Measurements from ENCODE around the gene REST. TPM values are rescaled to one million over a fixed set of nuclear protein-coding genes. Genes with fewer than 3 reads are reported as not detected.
A peak's percentile ranks its signal among the peaks of the same experiment; 100 is the strongest.

The REST gene
- total and polyA plus RNA-seq, 2 of the 8 experiments (the other 6 are each of a cell fraction or from before 2014, with no cell fraction given) = 10.2 to 66.3 TPM

DNA sequence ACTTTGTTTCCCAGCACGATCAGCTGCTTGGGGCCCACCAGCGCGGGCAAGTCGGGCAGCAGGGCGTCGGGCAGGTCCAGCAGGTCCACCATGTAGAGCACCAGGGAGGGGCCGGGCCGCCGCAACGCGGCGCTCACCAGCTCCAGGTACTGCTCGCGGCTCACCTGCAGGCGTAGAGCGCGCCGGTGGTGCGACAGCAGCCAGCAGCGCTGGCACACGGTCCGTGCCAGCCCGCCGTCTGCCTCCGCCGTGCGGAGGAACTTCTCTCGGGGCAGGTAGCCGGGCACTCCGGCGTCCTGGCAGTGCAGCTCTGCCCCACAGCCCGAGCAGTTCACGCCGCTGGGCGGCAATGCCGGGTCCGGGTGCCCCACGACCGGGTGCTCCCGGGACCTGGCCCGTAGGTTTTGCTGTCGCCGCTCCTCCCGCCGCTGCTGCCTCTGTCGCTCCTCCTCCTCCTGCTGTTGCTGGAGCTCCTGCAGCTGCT is 69.2 kb downstream of the REST start (continued):
- TF ChIP-seq SRF (IDR thresholded peaks at IDR 0.05; ENCODE audit: low read depth, low read length) = no peak
- TF ChIP-seq SIX5 (IDR thresholded peaks at IDR 0.05; ENCODE audit: low read depth, low read length) = no peak
- TF ChIP-seq YY1 (IDR thresholded peaks at IDR 0.05; ENCODE audit: low read depth, low read length) = no peak
- TF ChIP-seq KDM5A (IDR thresholded peaks at IDR 0.05; ENCODE audit: low read length) = no peak
- TF ChIP-seq NANOG (IDR thresholded peaks at IDR 0.05; ENCODE audit: insufficient read depth, low read depth, low read length, poor library complexity, severe bottlenecking) = no peak
- TF ChIP-seq RBBP5 (IDR thresholded peaks at IDR 0.05; ENCODE audit: borderline replicate concordance, low read depth, low read length) = peak; percentile 70; the same call in 1 of the 2 replicates
- no peak for TF ChIP-seq EGR1 (IDR thresholded peaks at IDR 0.05; ENCODE audit: borderline replicate concordance, low read depth, low read length)
- no peak for TF ChIP-seq GABPA (IDR thresholded peaks at IDR 0.05; ENCODE audit: borderline replicate concordance, insufficient read depth, low read length)
- no peak for TF ChIP-seq SIRT6 (IDR thresholded peaks at IDR 0.05; ENCODE audit: low read length)
- no peak for TF ChIP-seq CBX5 (IDR thresholded peaks at IDR 0.05; ENCODE audit: low read depth, low read length)
- no peak for TF ChIP-seq USF2 (IDR thresholded peaks at IDR 0.05; ENCODE audit: low read length)
- no peak for TF ChIP-seq RAD21 (IDR thresholded peaks at IDR 0.05 in 1 of 2, conservative IDR thresholded peaks at IDR 0.05 in 1 of 2; ENCODE audit: low read depth in 2 of 2, low read length in 2 of 2)
- TF ChIP-seq CEBPB (IDR thresholded peaks at IDR 0.05; ENCODE audit: low read depth, low read length) = no peak
- TF ChIP-seq JUND (IDR thresholded peaks at IDR 0.05; ENCODE audit: low read length) = no peak
- TF ChIP-seq CHD2 (IDR thresholded peaks at IDR 0.05; ENCODE audit: low read length) = no peak
- TF ChIP-seq, protein P1, sequence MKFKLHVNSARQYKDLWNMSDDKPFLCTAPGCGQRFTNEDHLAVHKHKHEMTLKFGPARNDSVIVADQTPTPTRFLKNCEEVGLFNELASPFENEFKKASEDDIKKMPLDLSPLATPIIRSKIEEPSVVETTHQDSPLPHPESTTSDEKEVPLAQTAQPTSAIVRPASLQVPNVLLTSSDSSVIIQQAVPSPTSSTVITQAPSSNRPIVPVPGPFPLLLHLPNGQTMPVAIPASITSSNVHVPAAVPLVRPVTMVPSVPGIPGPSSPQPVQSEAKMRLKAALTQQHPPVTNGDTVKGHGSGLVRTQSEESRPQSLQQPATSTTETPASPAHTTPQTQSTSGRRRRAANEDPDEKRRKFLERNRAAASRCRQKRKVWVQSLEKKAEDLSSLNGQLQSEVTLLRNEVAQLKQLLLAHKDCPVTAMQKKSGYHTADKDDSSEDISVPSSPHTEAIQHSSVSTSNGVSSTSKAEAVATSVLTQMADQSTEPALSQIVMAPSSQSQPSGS (IDR thresholded peaks at IDR 0.05; ENCODE audit: low read length) = no peak
- TF ChIP-seq SP2 (IDR thresholded peaks at IDR 0.05; ENCODE audit: low read length) = no peak
- no peak for TF ChIP-seq TEAD4 (IDR thresholded peaks at IDR 0.05; ENCODE audit: low read depth, low read length)
- no peak for TF ChIP-seq CBX8 (IDR thresholded peaks at IDR 0.05; ENCODE audit: borderline replicate concordance, low read depth, low read length)
- TF ChIP-seq ZNF274 (IDR thresholded peaks at IDR 0.05; ENCODE audit: borderline replicate concordance, extremely low read depth, low read length) = no peak
- TF ChIP-seq GTF2F1 (IDR thresholded peaks at IDR 0.05; ENCODE audit: borderline replicate concordance, low read depth, low read length) = no peak
- TF ChIP-seq TAF7 (optimal IDR thresholded peaks at IDR 0.05; ENCODE audit: borderline replicate concordance, low read depth, low read length) = no peak
- TF ChIP-seq RNF2 (IDR thresholded peaks at IDR 0.05; ENCODE audit: borderline replicate concordance, low read depth, low read length, missing control alignments, poor library complexity, severe bottlenecking) = no peak

All from H1 (cell line).